T-helper 2 cell (primary cell): ENCODE data around the gene TMEM207.

ENCODE experiments used
- DNase-seq, 5 experiments: peaks; one replicate each; pipeline versions ENCODE4 v3.0.0 to v3.0.0-alpha.2; 2012 to 2022

The TMEM207 gene

GRCh38 chr3:190384309-190384756 lies 65.4 kb downstream of the TMEM207 start:
- peak in 1 of 5 experiments; percentile 38 for DNase-seq

- DNase-seq, result no peak
These were observed 67.6 kb downstream of the TMEM207 start for GRCh38 chr3:190382082-190382481.

- DNase-seq, result no peak
These were observed 68.3 kb downstream of the TMEM207 start for GRCh38 chr3:190381441-190381840.

GRCh38 chr3:190380184-190380583 lies 69.5 kb downstream of the TMEM207 start:
- no peak for DNase-seq
